ENCODE data around the gene HYAL3. TPM values are rescaled to one million over a fixed set of nuclear protein-coding genes. Genes with fewer than 3 reads are reported as not detected.

HYAL3 gene
- total and polyA plus RNA-seq, 10 of the 15 experiments (the other 5 are each of a cell fraction or from before 2014, with no cell fraction given) = 0.37 to 4.2 (median 2.8) TPM

GRCh38 chr3:50278123-50278879 is 20.9 kb downstream of the HYAL3 start (continued):
- TF ChIP-seq ZBTB33 (IDR thresholded peaks at IDR 0.05) (no peak), SKIL (IDR thresholded peaks at IDR 0.05; ENCODE audit: low read depth, poor library complexity, severe bottlenecking) (no peak), GABPA (IDR thresholded peaks at IDR 0.05; ENCODE audit: low read depth) (no peak), MLLT1 (IDR thresholded peaks at IDR 0.05) (no peak), SMAD1 (IDR thresholded peaks at IDR 0.05; ENCODE audit: low read depth, partially characterized antibody) (no peak), ETV6 (conservative IDR thresholded peaks at IDR 0.05 in 1 of 2, IDR thresholded peaks at IDR 0.05 in 1 of 2; ENCODE audit: borderline replicate concordance in 1 of 2, low read depth in 1 of 2) (no peak), CEBPZ (IDR thresholded peaks at IDR 0.05; ENCODE audit: low read depth, low read length) (no peak), MEF2B (IDR thresholded peaks at IDR 0.05; ENCODE audit: partially characterized antibody, poor library complexity, severe bottlenecking) (no peak), MEF2A (IDR thresholded peaks at IDR 0.05; ENCODE audit: insufficient read depth, low read depth, low read length) (no peak), ZNF24 (IDR thresholded peaks at IDR 0.05) (no peak), IRF4 (IDR thresholded peaks at IDR 0.05; ENCODE audit: low read depth, low read length) (no peak)

Data from GM12878 (cell line).